Coronary artery (tissue), 2 donors: ENCODE data around the gene NOC4L.

Experiments used
- DNase-seq: peaks from one replicate; pipeline ENCODE4 v3.0.0-alpha.2; 2017; ENCODE audit warnings: low spot score
- H3K27ac ChIP-seq, 2 donors: fragments of 200-600 bp; sonication (generic); one replicate each; pipeline ENCODE4 v1.5.1; 2016 to 2019
- H3K4me3 ChIP-seq: fragments of 200-600 bp; sonication (generic); 2 replicates; pipeline ENCODE4 v1.5.1; 2016; ENCODE audit warnings: mild to moderate bottlenecking, moderate library complexity
- CTCF ChIP-seq: fragments of 200-600 bp; sonication (generic); IDR thresholded peaks from one replicate; pipeline ENCODE4 v1.5.1; 2019; ENCODE audit warnings: antibody characterized with exemption

The NOC4L gene

GRCh38 chr12:132171968-132172521, 27.8 kb downstream of the NOC4L start:
- H3K27ac ChIP-seq, result no peak overlapping the region
- DNase-seq, result no peak
- H3K4me3 ChIP-seq, result no peak overlapping the region
- no peak for TF ChIP-seq CTCF

GRCh38 chr12:132172619-132173018, 28.4 kb downstream of the NOC4L start:
- no peak for TF ChIP-seq CTCF
- no peak overlapping the region for H3K27ac ChIP-seq
- H3K4me3 ChIP-seq, result no peak overlapping the region
- no peak for DNase-seq

GRCh38 chr12:132173135-132174014, 29.1 kb downstream of the NOC4L start:
- Histone ChIP-seq H3K4me3 (no peak overlapping the region), H3K27ac (no peak overlapping the region)
- DNase-seq, result no peak
- no peak for TF ChIP-seq CTCF

GRCh38 chr12:132174015-132174838, 30.0 kb downstream of the NOC4L start:
- no peak for TF ChIP-seq CTCF
- H3K4me3 ChIP-seq, result no peak overlapping the region
- H3K27ac ChIP-seq, result no peak overlapping the region
- no peak for DNase-seq

GRCh38 chr12:132174839-132175490, 30.7 kb downstream of the NOC4L start:
- Histone ChIP-seq H3K27ac (no peak overlapping the region), H3K4me3 (no peak overlapping the region)
- no peak for DNase-seq
- no peak for TF ChIP-seq CTCF

GRCh38 chr12:132175496-132176384, 31.5 kb downstream of the NOC4L start:
- Histone ChIP-seq H3K27ac (no peak overlapping the region), H3K4me3 (no peak overlapping the region)
- no peak for TF ChIP-seq CTCF
- DNase-seq, result no peak
